Type B pancreatic cell (in vitro differentiated cells): ENCODE data around the gene SRGAP1. TPM values are rescaled to one million over a fixed set of nuclear protein-coding genes. Genes with fewer than 3 reads are reported as not detected.
"Not testable (repeated sequence)": the region's sequence is repeated elsewhere in the genome, so short reads cannot be mapped to it uniquely, and the experiment has no call there.

Experiments
- DNase-seq: peaks from one replicate; pipeline ENCODE4 v3.0.0; 2021; ENCODE audit warnings: mixed read lengths; ENCODE audit not compliant: unreplicated experiment; ENCODE audit errors: extremely low spot score
- H3K27ac Mint-ChIP-seq: 2 replicates; pipeline ENCODE4 v1.8.0; 2021; ENCODE audit warnings: mild to moderate bottlenecking, mixed read lengths
- H3K27me3 Mint-ChIP-seq: 2 replicates; pipeline ENCODE4 v1.8.0; 2021; ENCODE audit warnings: mixed read lengths
- H3K36me3 Mint-ChIP-seq: 2 replicates; pipeline ENCODE4 v1.8.0; 2021; ENCODE audit warnings: mixed read lengths
- H3K4me1 Mint-ChIP-seq: one replicate; pipeline ENCODE4 v1.8.0; 2021; ENCODE audit warnings: mixed read lengths; ENCODE audit not compliant: unreplicated experiment
- H3K4me3 Mint-ChIP-seq: 2 replicates; pipeline ENCODE4 v1.8.0; 2021; ENCODE audit warnings: mild to moderate bottlenecking, mixed read lengths
- H3K9me3 Mint-ChIP-seq: 2 replicates; pipeline ENCODE4 v1.8.0; 2021; ENCODE audit warnings: mixed read lengths
- CTCF ChIP-seq: fragments of 200-600 bp; sonication (generic); conservative IDR thresholded peaks from 2 replicates; pipeline ENCODE4 v1.5.0; 2021; ENCODE audit warnings: antibody characterized with exemption, mild to moderate bottlenecking
- total RNA-seq: library from RNA; stranded (reverse); gene quantifications from 2 replicates; pipeline ENCODE4 v1.2.1, GENCODE V29; 2021; ENCODE audit warnings: low replicate concordance

The SRGAP1 gene
- total RNA-seq, 1 donor from 2014 or later = 14.9 TPM

GRCh38 chr12:64009321-64010068 lies 165.0 kb downstream of the SRGAP1 start:
- H3K27ac Mint-ChIP-seq = no peak overlapping the region
- H3K9me3 Mint-ChIP-seq = peaks cover 9% of the 10 kb centered on the region
- no peak overlapping the region for H3K4me3 Mint-ChIP-seq
- TF ChIP-seq CTCF = no peak
- DNase-seq = no peak
- H3K36me3 Mint-ChIP-seq = peaks cover 6% of the 10 kb centered on the region
- no peaks in the 10 kb centered on the region for H3K4me1 Mint-ChIP-seq
- no peaks in the 10 kb centered on the region for H3K27me3 Mint-ChIP-seq

GRCh38 chr12:64010069-64010686 lies 165.7 kb downstream of the SRGAP1 start:
- H3K36me3 Mint-ChIP-seq = peaks cover 6% of the 10 kb centered on the region
- H3K9me3 Mint-ChIP-seq = peaks cover 9% of the 10 kb centered on the region
- no peaks in the 10 kb centered on the region for H3K4me1 Mint-ChIP-seq
- H3K27me3 Mint-ChIP-seq = no peaks in the 10 kb centered on the region
- H3K27ac Mint-ChIP-seq = no peak overlapping the region
- no peak for DNase-seq
- no peak for TF ChIP-seq CTCF
- no peak overlapping the region for H3K4me3 Mint-ChIP-seq

- Mint-ChIP-seq H3K36me3 (no peaks in the 10 kb centered on the region), H3K27ac (no peak overlapping the region), H3K4me1 (no peaks in the 10 kb centered on the region), H3K27me3 (no peaks in the 10 kb centered on the region), H3K4me3 (no peak overlapping the region), H3K9me3 (no peaks in the 10 kb centered on the region)
- no peak for TF ChIP-seq CTCF
- DNase-seq = no peak
Observed at GRCh38 chr12:64016521-64016920, 172.0 kb downstream of the SRGAP1 start.

GRCh38 chr12:64018116-64018515 lies 173.6 kb downstream of the SRGAP1 start:
- H3K36me3 Mint-ChIP-seq, H3K27me3 Mint-ChIP-seq, H3K4me3 Mint-ChIP-seq, DNase-seq, H3K4me1 Mint-ChIP-seq, H3K9me3 Mint-ChIP-seq, H3K27ac Mint-ChIP-seq: not testable (repeated sequence)

- DNase-seq = no peak
- H3K36me3 Mint-ChIP-seq = peaks cover 3% of the 10 kb centered on the region
- H3K9me3 Mint-ChIP-seq = no peaks in the 10 kb centered on the region
- no peak for TF ChIP-seq CTCF
- no peak overlapping the region for H3K27ac Mint-ChIP-seq
- H3K4me3 Mint-ChIP-seq = no peak overlapping the region
- no peaks in the 10 kb centered on the region for H3K27me3 Mint-ChIP-seq
- H3K4me1 Mint-ChIP-seq = no peaks in the 10 kb centered on the region
Observed at GRCh38 chr12:64018524-64018923, 174.0 kb downstream of the SRGAP1 start.

GRCh38 chr12:64019101-64019500 lies 174.6 kb downstream of the SRGAP1 start:
- H3K9me3 Mint-ChIP-seq = no peaks in the 10 kb centered on the region
- H3K4me3 Mint-ChIP-seq = no peak overlapping the region
- no peaks in the 10 kb centered on the region for H3K27me3 Mint-ChIP-seq
- H3K36me3 Mint-ChIP-seq = peaks cover 3% of the 10 kb centered on the region
- DNase-seq = no peak
- no peak overlapping the region for H3K27ac Mint-ChIP-seq
- TF ChIP-seq CTCF = no peak
- no peaks in the 10 kb centered on the region for H3K4me1 Mint-ChIP-seq
